ENCODE measurements around the gene OCA2.

DNA sequence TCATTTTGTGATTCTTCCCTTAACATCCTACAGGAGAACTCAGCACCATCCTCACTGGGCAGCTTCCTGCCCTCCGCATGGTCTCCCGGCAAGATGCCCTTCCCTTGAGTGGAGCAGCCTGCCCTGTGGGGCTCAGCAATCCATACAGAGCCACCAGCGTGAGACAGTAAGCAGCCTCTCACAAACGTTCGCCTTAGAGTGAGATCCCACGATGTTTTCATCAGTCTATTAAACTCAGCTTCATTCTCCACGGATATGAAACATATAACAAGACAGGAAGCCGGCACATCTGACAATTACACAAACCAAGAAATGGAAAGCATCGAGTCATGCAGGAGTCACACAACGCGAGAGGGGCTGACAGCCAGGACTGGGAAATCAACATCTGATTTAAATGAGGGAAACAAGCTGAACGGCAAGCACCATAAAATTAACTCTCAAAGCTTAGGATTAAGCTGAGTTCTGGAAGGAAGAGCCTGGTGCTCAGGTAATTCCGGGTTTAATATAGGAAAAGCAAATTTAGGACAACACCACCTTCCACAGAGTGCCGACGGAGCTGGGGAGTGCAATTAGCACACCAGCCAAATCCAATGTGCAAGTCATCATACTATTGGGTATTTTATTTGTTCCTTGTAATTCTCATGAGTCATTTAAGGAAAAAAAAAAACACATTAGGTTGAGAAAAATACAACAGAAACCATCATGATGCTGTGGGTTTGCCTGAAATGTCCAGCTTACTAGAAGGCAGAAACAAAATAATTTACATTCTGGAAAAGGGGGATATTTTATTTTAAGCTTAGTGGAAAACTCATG, 272.0 kb downstream of the OCA2 start:
- TF ChIP-seq, protein P1, sequence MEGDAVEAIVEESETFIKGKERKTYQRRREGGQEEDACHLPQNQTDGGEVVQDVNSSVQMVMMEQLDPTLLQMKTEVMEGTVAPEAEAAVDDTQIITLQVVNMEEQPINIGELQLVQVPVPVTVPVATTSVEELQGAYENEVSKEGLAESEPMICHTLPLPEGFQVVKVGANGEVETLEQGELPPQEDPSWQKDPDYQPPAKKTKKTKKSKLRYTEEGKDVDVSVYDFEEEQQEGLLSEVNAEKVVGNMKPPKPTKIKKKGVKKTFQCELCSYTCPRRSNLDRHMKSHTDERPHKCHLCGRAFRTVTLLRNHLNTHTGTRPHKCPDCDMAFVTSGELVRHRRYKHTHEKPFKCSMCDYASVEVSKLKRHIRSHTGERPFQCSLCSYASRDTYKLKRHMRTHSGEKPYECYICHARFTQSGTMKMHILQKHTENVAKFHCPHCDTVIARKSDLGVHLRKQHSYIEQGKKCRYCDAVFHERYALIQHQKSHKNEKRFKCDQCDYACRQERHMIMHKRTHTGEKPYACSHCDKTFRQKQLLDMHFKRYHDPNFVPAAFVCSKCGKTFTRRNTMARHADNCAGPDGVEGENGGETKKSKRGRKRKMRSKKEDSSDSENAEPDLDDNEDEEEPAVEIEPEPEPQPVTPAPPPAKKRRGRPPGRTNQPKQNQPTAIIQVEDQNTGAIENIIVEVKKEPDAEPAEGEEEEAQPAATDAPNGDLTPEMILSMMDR (CRISPR knock-in tag; IDR thresholded peaks at IDR 0.05), result no peak
- no peak for TF ChIP-seq RNF2 (conservative IDR thresholded peaks at IDR 0.05; ENCODE audit: low read depth)
- no peak for TF ChIP-seq KDM2A (CRISPR knock-in tag; IDR thresholded peaks at IDR 0.05; ENCODE audit: borderline replicate concordance, low read depth)
- TF ChIP-seq, protein P2, sequence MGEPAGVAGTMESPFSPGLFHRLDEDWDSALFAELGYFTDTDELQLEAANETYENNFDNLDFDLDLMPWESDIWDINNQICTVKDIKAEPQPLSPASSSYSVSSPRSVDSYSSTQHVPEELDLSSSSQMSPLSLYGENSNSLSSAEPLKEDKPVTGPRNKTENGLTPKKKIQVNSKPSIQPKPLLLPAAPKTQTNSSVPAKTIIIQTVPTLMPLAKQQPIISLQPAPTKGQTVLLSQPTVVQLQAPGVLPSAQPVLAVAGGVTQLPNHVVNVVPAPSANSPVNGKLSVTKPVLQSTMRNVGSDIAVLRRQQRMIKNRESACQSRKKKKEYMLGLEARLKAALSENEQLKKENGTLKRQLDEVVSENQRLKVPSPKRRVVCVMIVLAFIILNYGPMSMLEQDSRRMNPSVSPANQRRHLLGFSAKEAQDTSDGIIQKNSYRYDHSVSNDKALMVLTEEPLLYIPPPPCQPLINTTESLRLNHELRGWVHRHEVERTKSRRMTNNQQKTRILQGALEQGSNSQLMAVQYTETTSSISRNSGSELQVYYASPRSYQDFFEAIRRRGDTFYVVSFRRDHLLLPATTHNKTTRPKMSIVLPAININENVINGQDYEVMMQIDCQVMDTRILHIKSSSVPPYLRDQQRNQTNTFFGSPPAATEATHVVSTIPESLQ (CRISPR knock-in tag; conservative IDR thresholded peaks at IDR 0.05), result no peak

Measured in HepG2 (cell line).